SKM-1 treated with dmso at 0.1 percent for 144 hours (cell line): ENCODE results near the gene CHCHD3.
"Not testable (repeated sequence)": the region's sequence is repeated elsewhere in the genome, so short reads cannot be mapped to it uniquely, and the experiment has no call there.

Experiments used
- DNase-seq: peaks from one replicate; lab custom pipeline; 2025; ENCODE audit not compliant: unreplicated experiment; lab: John Stamatoyannopoulos, UW

The CHCHD3 gene

GRCh38 chr7:132910657-132911056 lies 171.2 kb downstream of the CHCHD3 start:
- no peak for DNase-seq

- no peak for DNase-seq
Measured at GRCh38 chr7:132907380-132907940, 174.4 kb downstream of the CHCHD3 start.

GRCh38 chr7:132906193-132906835 lies 175.6 kb downstream of the CHCHD3 start:
- no peak for DNase-seq

- DNase-seq: not testable (repeated sequence)
Measured at GRCh38 chr7:132905136-132905535, 176.8 kb downstream of the CHCHD3 start.

DNA sequence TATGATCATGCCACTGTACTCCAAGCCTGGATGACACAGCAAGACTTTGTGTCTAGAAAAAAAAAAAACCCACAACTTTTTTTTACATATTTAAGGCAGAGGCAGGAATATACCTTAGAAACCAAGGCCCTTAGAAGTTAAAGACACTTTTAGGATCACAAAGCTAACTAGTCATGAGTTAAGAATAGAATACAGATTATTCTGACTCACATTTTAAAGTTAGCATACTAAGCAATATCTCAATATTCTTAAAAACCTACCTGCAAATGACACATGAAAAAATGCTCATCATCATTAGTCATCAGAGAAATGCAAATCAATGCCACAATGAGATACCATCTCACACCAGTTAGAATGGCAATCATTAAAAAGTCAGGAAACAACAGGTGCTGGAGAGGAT lies 177.7 kb downstream of the CHCHD3 start:
- DNase-seq: no peak

- not testable (repeated sequence) for DNase-seq
Measured at GRCh38 chr7:132902294-132902693, 179.6 kb downstream of the CHCHD3 start.

DNA sequence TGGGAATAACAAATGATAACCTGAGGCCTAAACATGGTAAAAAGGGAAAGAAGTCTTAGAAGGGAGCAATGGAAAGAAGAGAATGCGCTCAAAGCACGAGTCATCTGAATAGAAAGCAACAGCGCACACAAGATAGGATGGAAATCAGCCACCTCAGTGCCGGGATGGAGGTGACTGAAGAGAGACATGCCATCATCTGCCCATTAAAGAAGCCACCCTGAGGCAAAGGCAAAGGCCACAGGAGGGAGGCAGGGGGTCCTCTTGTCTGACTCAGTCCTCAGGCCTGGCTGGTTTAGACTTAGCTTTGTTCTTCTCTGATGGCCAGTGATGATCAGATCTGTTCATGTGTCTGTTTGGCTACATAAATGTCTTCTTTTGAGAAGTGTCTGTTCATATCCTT lies 180.6 kb downstream of the CHCHD3 start:
- DNase-seq: no peak

GRCh38 chr7:132899833-132900232 lies 182.1 kb downstream of the CHCHD3 start:
- DNase-seq: no peak

- not testable (repeated sequence) for DNase-seq
Measured at GRCh38 chr7:132898641-132899175, 183.2 kb downstream of the CHCHD3 start.

- DNase-seq: no peak
Measured at GRCh38 chr7:132897093-132897687, 184.7 kb downstream of the CHCHD3 start.

GRCh38 chr7:132895231-132895630 lies 186.7 kb downstream of the CHCHD3 start:
- no peak for DNase-seq

GRCh38 chr7:132893560-132893959 lies 188.3 kb downstream of the CHCHD3 start:
- DNase-seq: no peak

GRCh38 chr7:132892744-132893143 lies 189.1 kb downstream of the CHCHD3 start:
- DNase-seq: not testable (repeated sequence)

DNA sequence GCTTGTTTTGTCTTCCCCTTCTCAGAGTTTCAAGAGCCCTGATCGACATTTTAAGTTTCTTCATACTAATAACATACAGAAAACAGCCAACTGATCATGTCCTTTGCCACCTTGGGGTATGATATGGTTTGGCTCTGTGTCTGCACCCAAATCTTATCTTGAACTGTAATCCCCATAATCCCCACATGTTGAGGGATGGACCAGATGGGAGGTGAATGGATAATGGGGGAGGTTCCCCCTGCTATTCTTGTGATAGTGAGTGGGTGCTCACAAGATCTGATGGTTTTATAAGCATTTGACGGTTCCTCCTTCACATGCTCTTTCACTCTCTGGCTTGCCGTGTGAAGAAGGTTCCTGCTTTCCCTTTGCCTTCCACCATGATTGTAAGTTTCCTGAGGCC lies 190.3 kb downstream of the CHCHD3 start:
- DNase-seq: no peak

GRCh38 chr7:132882714-132883428 lies 199.0 kb downstream of the CHCHD3 start:
- no peak for DNase-seq

DNA sequence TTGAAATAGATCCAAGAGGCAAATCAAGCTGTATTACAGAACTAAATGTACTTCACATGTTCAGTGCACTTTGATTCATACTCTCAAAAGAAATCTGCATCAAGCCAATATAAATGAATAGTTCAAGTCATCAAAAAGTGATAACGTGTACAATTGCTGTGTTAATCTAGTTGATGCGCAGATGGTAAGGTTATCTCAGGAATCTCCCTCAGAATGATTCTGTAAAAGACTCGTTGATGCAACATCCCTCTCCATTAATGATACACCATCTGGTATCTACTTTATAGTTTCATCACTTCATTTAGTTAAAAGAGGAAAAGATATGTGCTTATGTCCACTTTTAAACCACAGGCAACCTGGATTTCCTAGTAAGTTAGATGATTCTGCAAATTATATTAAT lies 200.6 kb downstream of the CHCHD3 start:
- no peak for DNase-seq

GRCh38 chr7:132879579-132879978 lies 202.3 kb downstream of the CHCHD3 start:
- DNase-seq: no peak

GRCh38 chr7:132878204-132878919 lies 203.5 kb downstream of the CHCHD3 start:
- DNase-seq: no peak

- no peak for DNase-seq
Measured at GRCh38 chr7:132877573-132877972, 204.3 kb downstream of the CHCHD3 start.

DNA sequence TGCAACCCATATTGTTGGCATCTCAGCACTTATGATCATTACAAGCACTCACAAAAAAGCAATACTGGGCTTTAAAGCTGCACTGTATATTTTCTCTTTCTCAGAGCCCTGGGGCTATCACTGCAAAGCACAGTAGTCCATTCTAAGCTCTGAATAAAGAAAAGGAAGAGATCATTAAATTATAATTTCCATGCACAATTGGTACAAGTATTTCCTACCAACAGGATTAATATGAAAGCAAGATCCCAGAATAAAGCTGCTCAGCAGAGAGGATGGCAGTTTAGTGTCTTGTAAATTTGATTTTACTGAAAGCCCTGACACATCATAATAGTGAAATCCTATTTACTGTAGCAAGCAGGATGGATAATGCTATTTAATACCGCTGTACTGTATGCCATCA lies 205.3 kb downstream of the CHCHD3 start:
- no peak for DNase-seq

DNA sequence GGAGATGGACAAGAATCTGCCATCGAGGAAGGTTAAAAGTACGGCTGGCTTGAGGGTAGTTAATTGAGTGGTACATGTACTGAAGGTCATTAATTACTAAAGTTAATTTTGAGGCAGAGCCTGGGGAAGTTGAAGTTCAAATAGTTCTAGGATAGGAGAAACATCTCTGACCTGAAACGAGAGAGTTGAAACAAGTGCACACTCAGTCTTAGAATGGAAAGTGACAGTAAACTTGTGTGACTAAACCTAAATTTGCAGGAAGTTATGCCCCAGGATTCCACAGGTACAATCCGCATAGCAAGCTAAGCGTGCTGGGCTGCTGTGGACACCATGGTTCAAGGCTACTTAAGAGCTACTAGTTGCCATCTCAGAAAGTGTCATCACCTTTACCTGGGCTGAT lies 209.9 kb downstream of the CHCHD3 start:
- DNase-seq: no peak
